Calu3 (cell line): ENCODE results near the gene HES2. TPM values are rescaled to one million over a fixed set of nuclear protein-coding genes. Genes with fewer than 3 reads are reported as not detected.
"Not testable (repeated sequence)": the region's sequence is repeated elsewhere in the genome, so short reads cannot be mapped to it uniquely, and the experiment has no call there.

ENCODE experiments used
- BruUV-seq: library from RNA; stranded (reverse); fragments of 400-500 nt; replicated peaks from 2 replicates; lab custom pipeline; 2021; lab: Mats Ljungman, UMichigan
- CTCF ChIA-PET: fragments of 300-600 bp; sonication (Branson Sonifier 250); formaldehyde crosslinking; loops from one replicate; lab custom pipeline; 2022; ENCODE audit warnings: antibody characterized with exemption; lab: Charles Lee
- DNase-seq: peaks from one replicate; pipeline ENCODE4 v3.0.0; 2022
- H3K27ac Mint-ChIP-seq: one replicate; pipeline ENCODE4 v1.8.0; 2022; ENCODE audit warnings: mixed read lengths; ENCODE audit not compliant: unreplicated experiment
- H3K27me3 Mint-ChIP-seq: one replicate; pipeline ENCODE4 v1.8.0; 2022; ENCODE audit warnings: mixed read lengths; ENCODE audit not compliant: unreplicated experiment
- H3K36me3 Mint-ChIP-seq: one replicate; pipeline ENCODE4 v1.8.0; 2022; ENCODE audit warnings: mild to moderate bottlenecking, moderate library complexity, mixed read lengths; ENCODE audit not compliant: insufficient read depth, unreplicated experiment
- H3K4me1 Mint-ChIP-seq: one replicate; pipeline ENCODE4 v1.8.0; 2022; ENCODE audit warnings: mild to moderate bottlenecking, low read depth, mixed read lengths; ENCODE audit not compliant: unreplicated experiment
- H3K4me3 Mint-ChIP-seq: one replicate; pipeline ENCODE4 v1.8.0; 2022; ENCODE audit warnings: mild to moderate bottlenecking, low read depth, moderate library complexity, mixed read lengths; ENCODE audit not compliant: unreplicated experiment
- H3K9me3 Mint-ChIP-seq: one replicate; pipeline ENCODE4 v1.8.0; 2022; ENCODE audit warnings: low read depth, mixed read lengths; ENCODE audit not compliant: unreplicated experiment
- CTCF ChIP-seq: fragments of 200-600 bp; IDR thresholded peaks from one replicate; pipeline ENCODE4 v1.8.0; 2022; ENCODE audit warnings: antibody characterized with exemption; ENCODE audit not compliant: unreplicated experiment
- intact Hi-C: fragments of 100-400 bp; cut with micrococcal nuclease; formaldehyde crosslinking; loops from one replicate; pipeline ENCODE4 v1.10.0; 2022; ENCODE audit not compliant: unreplicated experiment
- total RNA-seq: library from RNA; stranded (reverse); gene quantifications from 2 replicates; pipeline ENCODE4 v1.2.3, GENCODE V29; 2022

Gene HES2
- total RNA-seq, 1 experiment from 2014 or later, result not detected

- BruUV-seq, result no TSS peak
- Mint-ChIP-seq H3K27me3 (peaks cover 32% of the 10 kb centered on the region), H3K4me3 (no peak overlapping the region), H3K4me1 (no peaks in the 10 kb centered on the region), H3K9me3 (no peaks in the 10 kb centered on the region), H3K36me3 (no peaks in the 10 kb centered on the region), H3K27ac (no peak overlapping the region)
- intact Hi-C loops, result no loop called here
- peak; percentile 75 for DNase-seq
- TF ChIP-seq CTCF, result peak; percentile 29
- CTCF ChIA-PET, result interaction anchor here (0.6 to 1.2 kb wide), 7 partner anchors 10 to 194 kb away, joined by 3 to 5 read pairs (median 3); no protein-coding TSS in a partner anchor
Observed at GRCh38 chr1:6440198-6441126, 20.7 kb upstream of the HES2 start.

- BruUV-seq, result no TSS peak
- CTCF ChIA-PET, result interaction anchor here (1.0 to 2.4 kb wide), 5 partner anchors 15 to 193 kb away, joined by 3 to 9 read pairs (median 4); partner anchors contain the start of gene HES2
- Mint-ChIP-seq H3K4me1 (no peaks in the 10 kb centered on the region), H3K4me3 (no peak overlapping the region), H3K9me3 (no peaks in the 10 kb centered on the region), H3K27ac (no peak overlapping the region), H3K27me3 (peaks cover 43% of the 10 kb centered on the region), H3K36me3 (no peaks in the 10 kb centered on the region)
- intact Hi-C loops, result loop anchor here (2.0 to 5.0 kb wide), 2 partner anchors 15 to 191 kb away; no protein-coding TSS in a partner anchor
- peak; percentile 77 for DNase-seq
- peak; percentile 86 for TF ChIP-seq CTCF
Observed at GRCh38 chr1:6438047-6438525, 18.4 kb upstream of the HES2 start.

DNA sequence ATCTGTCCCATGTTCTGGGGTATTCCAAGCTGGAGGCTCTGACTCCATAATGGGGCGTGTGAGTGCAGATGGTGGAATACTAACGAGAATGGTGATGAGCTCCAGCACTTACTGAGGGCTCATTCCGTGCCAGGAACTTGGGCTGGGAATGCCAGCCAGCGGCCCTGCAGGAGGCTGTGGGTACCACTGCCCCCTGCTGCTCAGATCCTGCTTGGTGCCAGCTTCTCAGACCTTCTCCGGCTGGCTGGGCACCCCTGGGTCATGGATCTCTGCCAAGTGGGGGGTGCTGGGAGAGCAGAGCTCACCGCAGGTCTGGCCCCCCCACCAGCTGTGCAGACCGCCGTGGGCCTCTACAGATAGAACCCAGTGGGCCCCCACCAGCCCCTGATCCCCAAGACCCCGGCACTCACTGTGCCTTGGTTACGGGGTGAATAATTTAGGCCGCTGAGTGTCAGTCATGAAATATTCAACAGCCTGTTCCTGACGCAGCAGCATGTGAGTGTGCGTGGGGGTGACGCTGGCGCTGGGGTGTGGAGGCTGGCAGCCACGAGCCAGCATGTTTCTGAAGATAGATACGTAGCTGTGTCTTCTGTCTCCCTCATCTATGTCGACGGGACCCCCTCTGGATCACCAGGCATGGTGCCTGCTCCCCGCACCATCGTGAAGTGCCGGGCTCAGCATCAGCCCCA, 17.4 kb upstream of the HES2 start:
- not testable (repeated sequence) for H3K9me3 Mint-ChIP-seq, H3K4me1 Mint-ChIP-seq, H3K4me3 Mint-ChIP-seq, BruUV-seq, H3K27ac Mint-ChIP-seq, H3K36me3 Mint-ChIP-seq
- intact Hi-C loops, result loop anchor here (5.0 kb wide), 1 partner anchor 190 kb away; no protein-coding TSS in a partner anchor
- peaks cover 43% of the 10 kb centered on the region for H3K27me3 Mint-ChIP-seq
- DNase-seq, result peak; percentile 67
- TF ChIP-seq CTCF, result peak; percentile 37
- CTCF ChIA-PET, result interaction anchor here (0.6 to 2.4 kb wide), 9 partner anchors 14 to 192 kb away, joined by 3 to 9 read pairs (median 4); partner anchors contain the start of gene HES2

- intact Hi-C loops, result loop anchor here (5.0 kb wide), 1 partner anchor 189 kb away; no protein-coding TSS in a partner anchor
- H3K4me3 Mint-ChIP-seq, CTCF ChIA-PET, H3K9me3 Mint-ChIP-seq, H3K27ac Mint-ChIP-seq, H3K4me1 Mint-ChIP-seq, BruUV-seq, H3K36me3 Mint-ChIP-seq, DNase-seq: not testable (repeated sequence)
- peaks cover 45% of the 10 kb centered on the region for H3K27me3 Mint-ChIP-seq
Observed at GRCh38 chr1:6436277-6436676, 16.6 kb upstream of the HES2 start.
